SK-MEL-5 (cell line): Measurements from ENCODE around the gene POLR2F. TPM values are rescaled to one million over a fixed set of nuclear protein-coding genes. Genes with fewer than 3 reads are reported as not detected.
"Not testable (repeated sequence)": the region's sequence is repeated elsewhere in the genome, so short reads cannot be mapped to it uniquely, and the experiment has no call there.

Experiments
- DNase-seq: peaks from one replicate; pipeline ENCODE4 v3.0.0-alpha.2; 2016; ENCODE audit warnings: low read depth, low spot score
- in situ Hi-C: cut with HindIII; loops from 2 replicates; pipeline ENCODE4 v1.10.0; 2016; ENCODE audit warnings: low sequenced_read_pairs, high pct_unique_total_duplicates, low pct_unique_long_range_greater_than_20kb
- total RNA-seq: library from RNA; depleted of rRNA; stranded (reverse); fragments of >200 nt; shearing (Covaris generic); gene quantifications from 2 replicates; pipeline ENCODE4 v1.2.3, GENCODE V29; 2014

Gene POLR2F
- total RNA-seq, 1 experiment from 2014 or later: 260 TPM

- in situ Hi-C loops: no loop called here
- peak; percentile 74 for DNase-seq
These were observed 18.3 kb downstream of the POLR2F start for GRCh38 chr22:37971475-37972434.

- in situ Hi-C loops: no loop called here
- DNase-seq: peak; percentile 64
These were observed 19.0 kb downstream of the POLR2F start for GRCh38 chr22:37972527-37972926.

GRCh38 chr22:37973271-37974170 is 20.0 kb downstream of the POLR2F start:
- in situ Hi-C loops: no loop called here

GRCh38 chr22:37975153-37975552 is 21.7 kb downstream of the POLR2F start:
- in situ Hi-C loops: no loop called here

More at GRCh38 chr22:37973271-37974170, 20.0 kb downstream of the POLR2F start:
- no peak for DNase-seq

GRCh38 chr22:37976022-37976421 is 22.5 kb downstream of the POLR2F start:
- in situ Hi-C loops, DNase-seq: not testable (repeated sequence)

More at GRCh38 chr22:37975153-37975552, 21.7 kb downstream of the POLR2F start:
- no peak for DNase-seq

GRCh38 chr22:37976547-37976946 is 23.0 kb downstream of the POLR2F start:
- in situ Hi-C loops: no loop called here
- DNase-seq: no peak

- in situ Hi-C loops: no loop called here
- peak; percentile 30 for DNase-seq
These were observed 26.3 kb downstream of the POLR2F start for GRCh38 chr22:37979782-37980181.

GRCh38 chr22:37981282-37982011 is 27.9 kb downstream of the POLR2F start:
- no peak for DNase-seq
- in situ Hi-C loops: no loop called here

GRCh38 chr22:37982151-37982785 is 28.8 kb downstream of the POLR2F start:
- in situ Hi-C loops: no loop called here
- DNase-seq: peak; percentile 43

- in situ Hi-C loops: no loop called here
- peak; percentile 67 for DNase-seq
These were observed 29.7 kb downstream of the POLR2F start for GRCh38 chr22:37982938-37983859.

GRCh38 chr22:37983860-37984791 is 30.6 kb downstream of the POLR2F start, which contains the start of gene SOX10:
Gene SOX10 (minus strand): TSS chr22:37984555. CDS start chr22:37983784, 771 bp downstream.
- in situ Hi-C loops: no loop called here
- peak; percentile 89 for DNase-seq

- in situ Hi-C loops: no loop called here
- no peak for DNase-seq
These were observed 31.6 kb downstream of the POLR2F start for GRCh38 chr22:37985050-37985585.

- in situ Hi-C loops: no loop called here
- peak; percentile 78 for DNase-seq
These were observed 32.3 kb downstream of the POLR2F start for GRCh38 chr22:37985751-37986281.

GRCh38 chr22:37986371-37986770 is 32.9 kb downstream of the POLR2F start:
- DNase-seq: no peak
- in situ Hi-C loops: no loop called here
